Lower leg skin (tissue), 3 donors: ENCODE measurements around the gene ZNF644.

ENCODE experiments used
- CTCF ChIP-seq, 3 donors: fragments of 450-650 bp; IDR thresholded peaks; one replicate each; pipeline ENCODE4 v1.5.1; 2016; ENCODE audit warnings: antibody characterized with exemption in 3 of 3, mild to moderate bottlenecking in 3 of 3, moderate library complexity in 2 of 3
- POLR2A ChIP-seq, 2 donors: fragments of 450-650 bp; IDR thresholded peaks; one replicate each; pipeline ENCODE4 v1.6.1; 2016 to 2017; ENCODE audit warnings: antibody characterized with exemption in 2 of 2, mild to moderate bottlenecking in 1 of 2, moderate library complexity in 1 of 2

GRCh38 chr1:90919190-90919719, 102.6 kb downstream of the ZNF644 start:
- TF ChIP-seq CTCF (IDR thresholded peaks at IDR 0.05): no peak
- no peak for TF ChIP-seq POLR2A (IDR thresholded peaks at IDR 0.05)
